GM10248 (cell line): ENCODE data around the gene PEX12.
"Not testable (repeated sequence)": the region's sequence is repeated elsewhere in the genome, so short reads cannot be mapped to it uniquely, and the experiment has no call there.

Experiments used
- CTCF ChIA-PET: fragments of 300-600 bp; sonication (Branson Sonifier 250); formaldehyde crosslinking; extraction: SDS; loops from one replicate; lab custom pipeline; 2021; ENCODE audit warnings: antibody characterized with exemption; lab: Yijun Ruan, JAX
- POLR2A ChIA-PET: fragments of 350-650 bp; sonication (Branson Sonifier 250); formaldehyde crosslinking; extraction: SDS; loops from one replicate; lab custom pipeline; 2020; ENCODE audit warnings: antibody characterized with exemption; lab: Yijun Ruan, JAX
- DNase-seq: peaks from one replicate; pipeline ENCODE4 v3.0.0; 2012; ENCODE audit errors: extremely low spot score
- CTCF ChIP-seq: IDR thresholded peaks from 2 replicates; pipeline ENCODE4 v1.5.1; 2012; ENCODE audit warnings: mild to moderate bottlenecking, low read depth; ENCODE audit errors: extremely low read depth, missing control alignments, control extremely low read depth

Gene PEX12

GRCh38 chr17:35537601-35538141 lies 40.7 kb downstream of the PEX12 start, which contains the start of gene SLFN12L:
Gene SLFN12L (minus strand): TSS chr17:35537678. CDS start chr17:35522364, 15,314 bp downstream.
- peak; percentile 40 for DNase-seq
- ChIA-PET POLR2A (no interaction called here), CTCF (interaction anchor here (0.8 to 10.2 kb wide), 9 partner anchors 11 to 367 kb away, joined by 3 to 207 read pairs (median 5); partner anchors contain the start of genes PEX12 and SLFN14)
- no peak for TF ChIP-seq CTCF

- TF ChIP-seq CTCF, result no peak
- ChIA-PET POLR2A (no interaction called here), CTCF (interaction anchor here (0.8 to 10.2 kb wide), 7 partner anchors 12 to 367 kb away, joined by 3 to 207 read pairs (median 4); partner anchors contain the start of genes PEX12 and SLFN14)
- no peak for DNase-seq
Measured at GRCh38 chr17:35536664-35537171, 41.7 kb downstream of the PEX12 start.

- DNase-seq, POLR2A ChIA-PET: not testable (repeated sequence)
- CTCF ChIA-PET, result interaction anchor here (0.8 to 10.2 kb wide), 11 partner anchors 13 to 445 kb away, joined by 3 to 207 read pairs (median 3); partner anchors contain the start of gene SLFN14
Measured at GRCh38 chr17:35535406-35535805, 43.0 kb downstream of the PEX12 start.

GRCh38 chr17:35534576-35535093 lies 43.7 kb downstream of the PEX12 start:
- POLR2A ChIA-PET, result interaction anchor here (2.2 kb wide), 1 partner anchor 161 kb away, joined by 7 read pairs; the partner anchor contains the start of gene SLFN11
- CTCF ChIA-PET, result interaction anchor here (0.8 to 10.2 kb wide), 21 partner anchors 8 to 1115 kb away, joined by 3 to 207 read pairs (median 5); partner anchors contain the start of genes SLFN11 and SLFN14
- no peak for DNase-seq
- TF ChIP-seq CTCF, result no peak

- ChIA-PET CTCF (interaction anchor here (0.7 to 10.2 kb wide), 3 partner anchors 8 to 220 kb away, joined by 3 to 207 read pairs (median 4); no protein-coding TSS in a partner anchor), POLR2A (no interaction called here)
- TF ChIP-seq CTCF, result no peak
Measured at GRCh38 chr17:35531160-35531559, 47.2 kb downstream of the PEX12 start.

GRCh38 chr17:35529866-35530265 lies 48.5 kb downstream of the PEX12 start:
- ChIA-PET CTCF (interaction anchor here (1.7 kb wide), 1 partner anchor 217 kb away, joined by 5 read pairs; no protein-coding TSS in a partner anchor), POLR2A (no interaction called here)
- no peak for DNase-seq
- TF ChIP-seq CTCF, result no peak

More at GRCh38 chr17:35531160-35531559, 47.2 kb downstream of the PEX12 start:
- no peak for DNase-seq

- POLR2A ChIA-PET, result interaction anchor here (0.6 kb wide), 1 partner anchor 60 kb away, joined by 5 read pairs; no protein-coding TSS in a partner anchor
- not testable (repeated sequence) for DNase-seq
- CTCF ChIA-PET, result interaction anchor here (1.7 kb wide), 1 partner anchor 217 kb away, joined by 5 read pairs; no protein-coding TSS in a partner anchor
Measured at GRCh38 chr17:35529326-35529725, 49.0 kb downstream of the PEX12 start.
